ENCODE data around the gene CADM2.

Gene CADM2

DNA sequence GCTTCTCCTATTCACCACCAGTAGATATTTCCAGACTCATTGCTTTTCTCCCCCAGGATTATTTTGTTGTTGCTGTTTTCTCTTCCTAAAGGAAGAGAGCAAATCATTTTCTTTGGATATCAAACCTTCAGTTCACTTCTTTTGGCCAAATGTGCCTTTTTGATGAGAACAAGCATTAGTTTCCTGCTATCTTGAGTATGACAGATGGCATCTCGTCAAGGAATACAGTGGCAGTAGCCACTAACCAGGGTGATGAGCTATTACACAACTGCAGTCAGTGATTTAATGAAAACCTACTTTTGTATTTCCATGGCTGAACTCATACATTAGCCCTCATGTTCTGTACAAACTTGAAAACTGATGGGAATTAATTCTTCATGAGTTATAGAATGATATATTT, 354.6 kb downstream of the CADM2 start:
- Histone ChIP-seq H4K20me1 (ENCODE audit: insufficient read depth, low read length) (no peaks in the 10 kb centered on the region), H3K79me2 (ENCODE audit: insufficient read depth, low read length) (no peaks in the 10 kb centered on the region), H2AFZ (ENCODE audit: low read length) (no peak overlapping the region), H3K9ac (ENCODE audit: low read length) (no peak overlapping the region), H3K36me3 (ENCODE audit: insufficient read depth, low read length) (no peaks in the 10 kb centered on the region), H3F3A (ENCODE audit: insufficient read depth, low read length) (no peaks in the 10 kb centered on the region), H3K4me2 (ENCODE audit: low read length) (no peak overlapping the region), H3K27ac (ENCODE audit: low read depth, low read length, poor library complexity, severe bottlenecking) (no peak overlapping the region), H3K4me1 (ENCODE audit: insufficient read depth, low read length, severe bottlenecking) (no peaks in the 10 kb centered on the region), H3K9me2 (ENCODE audit: low read depth, low read length) (no peaks in the 10 kb centered on the region), H3K4me3 (ENCODE audit: low read depth, low read length, poor library complexity, severe bottlenecking) (no peak overlapping the region), H3K27me3 (ENCODE audit: insufficient read depth, low read length) (no peaks in the 10 kb centered on the region), H3K9me3 (ENCODE audit: low read length) (no peaks in the 10 kb centered on the region)
- TF ChIP-seq CTCF (IDR thresholded peaks at IDR 0.05; ENCODE audit: low read length), result no peak
- TF ChIP-seq EZH2 (IDR thresholded peaks at IDR 0.05; ENCODE audit: borderline replicate concordance, low read length), result no peak

DNA sequence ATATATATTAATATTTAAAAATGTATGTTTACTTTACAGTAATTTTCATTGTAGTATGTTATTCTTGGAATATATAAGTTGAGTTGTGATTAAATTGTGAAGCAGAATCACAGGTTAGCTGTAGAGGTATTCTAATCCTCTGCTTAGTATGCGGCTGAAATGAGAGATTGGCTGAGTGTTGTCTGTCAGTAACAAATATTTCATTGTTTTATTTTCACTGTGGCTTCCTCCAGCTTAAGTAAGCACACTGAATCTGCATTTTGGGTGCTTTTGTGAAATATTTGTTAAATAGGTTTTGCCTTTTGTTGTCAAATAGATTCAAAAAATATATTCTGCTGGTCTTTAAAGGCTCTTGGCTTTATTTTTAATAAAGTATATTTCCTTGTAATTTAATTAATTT, 357.5 kb downstream of the CADM2 start:
- no peaks in the 10 kb centered on the region for H3K9me2 ChIP-seq (ENCODE audit: low read depth, low read length)
- H3K36me3 ChIP-seq (ENCODE audit: insufficient read depth, low read length), result no peaks in the 10 kb centered on the region
- H4K20me1 ChIP-seq (ENCODE audit: insufficient read depth, low read length), result no peaks in the 10 kb centered on the region
- no peak overlapping the region for H3K4me3 ChIP-seq (ENCODE audit: low read depth, low read length, poor library complexity, severe bottlenecking)
- no peaks in the 10 kb centered on the region for H3K79me2 ChIP-seq (ENCODE audit: insufficient read depth, low read length)
- no peak overlapping the region for H3K9ac ChIP-seq (ENCODE audit: low read length)
- H3K9me3 ChIP-seq (ENCODE audit: low read length), result no peaks in the 10 kb centered on the region
- no peak overlapping the region for H2AFZ ChIP-seq (ENCODE audit: low read length)
- H3K27ac ChIP-seq (ENCODE audit: low read depth, low read length, poor library complexity, severe bottlenecking), result no peak overlapping the region
- no peak overlapping the region for H3K4me2 ChIP-seq (ENCODE audit: low read length)
- TF ChIP-seq EZH2 (IDR thresholded peaks at IDR 0.05; ENCODE audit: borderline replicate concordance, low read length) (no peak), CTCF (IDR thresholded peaks at IDR 0.05; ENCODE audit: low read length) (no peak)
- no peaks in the 10 kb centered on the region for H3K4me1 ChIP-seq (ENCODE audit: insufficient read depth, low read length, severe bottlenecking)
- H3F3A ChIP-seq (ENCODE audit: insufficient read depth, low read length), result no peaks in the 10 kb centered on the region
- H3K27me3 ChIP-seq (ENCODE audit: insufficient read depth, low read length), result no peaks in the 10 kb centered on the region

DNA sequence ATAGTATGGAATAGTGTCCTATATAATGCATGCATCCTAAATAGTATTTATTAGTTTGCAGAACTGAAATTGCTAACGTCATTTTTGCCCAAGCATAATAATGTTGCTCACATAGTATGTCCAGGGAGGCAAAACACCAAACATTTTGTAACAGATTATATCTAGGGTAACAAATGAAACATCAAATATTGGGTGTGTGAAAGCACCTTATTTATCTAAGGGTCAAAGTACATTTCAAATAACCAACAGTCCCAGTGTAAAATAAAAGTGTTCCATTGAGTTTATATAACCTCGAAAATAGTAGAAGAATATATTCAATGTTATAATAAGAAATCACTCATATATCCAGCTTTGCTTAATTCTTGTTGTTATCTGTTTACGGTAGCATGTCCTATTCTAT, 363.1 kb downstream of the CADM2 start:
- Histone ChIP-seq H3K27ac (ENCODE audit: low read depth, low read length, poor library complexity, severe bottlenecking) (no peak overlapping the region), H3K4me3 (ENCODE audit: low read depth, low read length, poor library complexity, severe bottlenecking) (no peak overlapping the region), H4K20me1 (ENCODE audit: insufficient read depth, low read length) (no peaks in the 10 kb centered on the region), H3K79me2 (ENCODE audit: insufficient read depth, low read length) (no peaks in the 10 kb centered on the region), H3F3A (ENCODE audit: insufficient read depth, low read length) (no peaks in the 10 kb centered on the region), H3K9me2 (ENCODE audit: low read depth, low read length) (no peaks in the 10 kb centered on the region), H3K9ac (ENCODE audit: low read length) (no peak overlapping the region), H2AFZ (ENCODE audit: low read length) (no peak overlapping the region), H3K4me1 (ENCODE audit: insufficient read depth, low read length, severe bottlenecking) (no peaks in the 10 kb centered on the region), H3K27me3 (ENCODE audit: insufficient read depth, low read length) (no peaks in the 10 kb centered on the region), H3K4me2 (ENCODE audit: low read length) (no peak overlapping the region), H3K36me3 (ENCODE audit: insufficient read depth, low read length) (no peaks in the 10 kb centered on the region), H3K9me3 (ENCODE audit: low read length) (no peaks in the 10 kb centered on the region)
- TF ChIP-seq CTCF (IDR thresholded peaks at IDR 0.05; ENCODE audit: low read length) (no peak), EZH2 (IDR thresholded peaks at IDR 0.05; ENCODE audit: borderline replicate concordance, low read length) (no peak)
